Uterus (tissue), 4 donors: ENCODE data around the gene OLIG2. TPM values are rescaled to one million over a fixed set of nuclear protein-coding genes. Genes with fewer than 3 reads are reported as not detected.

Source experiments
- DNase-seq, 2 donors: peaks; one replicate each; pipeline ENCODE4 v3.0.0-alpha.2; 2019 to 2020
- H3K27ac ChIP-seq, 2 donors: fragments of 200-600 bp; sonication (generic); 1 replicate in 1 of 2; 2 replicates in 1 of 2; pipeline ENCODE4 v1.5.1; 2016 to 2018
- H3K27me3 ChIP-seq, 2 donors: fragments of 200-600 bp; sonication (generic); one replicate each; pipeline ENCODE4 v1.5.1; 2018 to 2019; ENCODE audit warnings: control low read depth in 1 of 2
- H3K36me3 ChIP-seq, 2 donors: fragments of 200-600 bp; sonication (generic); one replicate each; pipeline ENCODE4 v1.5.1; 2019; ENCODE audit warnings: control low read depth in 1 of 2
- H3K4me1 ChIP-seq, 2 donors: fragments of 200-600 bp; sonication (generic); one replicate each; pipeline ENCODE4 v1.5.1; 2018 to 2019; ENCODE audit warnings: control low read depth in 1 of 2
- H3K4me3 ChIP-seq, 2 donors: fragments of 200-600 bp; sonication (generic); 1 replicate in 1 of 2; 2 replicates in 1 of 2; pipeline ENCODE4 v1.5.1; 2018 to 2019; ENCODE audit warnings: mild to moderate bottlenecking in 1 of 2
- H3K9me3 ChIP-seq, 2 donors: fragments of 200-600 bp; sonication (generic); one replicate each; pipeline ENCODE4 v1.5.1; 2019; ENCODE audit warnings: control low read depth in 1 of 2
- CTCF ChIP-seq, 4 experiments: fragments of 200-600 bp in 2 of 4; fragments of 450-650 bp in 2 of 4; sonication (generic) in 2 of 4; IDR thresholded peaks; one replicate each; pipeline ENCODE4 v1.5.1; 2016 to 2019; ENCODE audit warnings: antibody characterized with exemption in 4 of 4, mild to moderate bottlenecking in 2 of 4, moderate library complexity in 1 of 4
- POLR2A ChIP-seq, 2 donors: fragments of 450-650 bp; IDR thresholded peaks; one replicate each; pipeline ENCODE4 v1.6.1; 2016; ENCODE audit warnings: antibody characterized with exemption in 2 of 2, mild to moderate bottlenecking in 1 of 2, moderate library complexity in 1 of 2
- intact Hi-C: fragments of 100-400 bp; cut with DNase I; formaldehyde crosslinking; loops from one replicate; pipeline ENCODE4 v1.15.1; 2023; ENCODE audit warnings: low total_unique reads
- total RNA-seq, 4 donors: library from RNA; depleted of rRNA in 3 of 4; stranded (reverse); fragments of >200 nt in 3 of 4; gene quantifications; one replicate each; pipeline versions ENCODE4 v1.1.0 to v1.2.4, GENCODE V29; 2014 to 2023
- donor health status: DM: yes; HTN: yes; CAD: no.

The OLIG2 gene
- total RNA-seq, 4 donors from 2014 or later = not detected

GRCh38 chr21:33025106-33025488, 638 bp upstream of the OLIG2 start:
- DNase-seq = no peak
- H3K9me3 ChIP-seq = no peaks in the 10 kb centered on the region
- H3K36me3 ChIP-seq = no peaks in the 10 kb centered on the region
- no peak overlapping the region for H3K27ac ChIP-seq
- intact Hi-C loops = no loop called here
- no peak for TF ChIP-seq CTCF (IDR thresholded peaks at IDR 0.05)
- TF ChIP-seq POLR2A (IDR thresholded peaks at IDR 0.05) = no peak
- H3K27me3 ChIP-seq = peaks cover 0 to 92% of the 10 kb centered on the region in 2 donors
- no peak overlapping the region for H3K4me3 ChIP-seq
- peaks cover 0 to 23% of the 10 kb centered on the region in 2 donors for H3K4me1 ChIP-seq

- Histone ChIP-seq H3K4me3 (no peak overlapping the region), H3K4me1 (peaks cover 0 to 23% of the 10 kb centered on the region in 2 donors), H3K9me3 (no peaks in the 10 kb centered on the region), H3K27me3 (peaks cover 0 to 92% of the 10 kb centered on the region in 2 donors), H3K27ac (no peak overlapping the region), H3K36me3 (no peaks in the 10 kb centered on the region)
- DNase-seq = no peak
- intact Hi-C loops = no loop called here
- TF ChIP-seq POLR2A (IDR thresholded peaks at IDR 0.05) (no peak), CTCF (IDR thresholded peaks at IDR 0.05) (no peak)
These were observed 716 bp downstream of the OLIG2 start for GRCh38 chr21:33026443-33026858.

GRCh38 chr21:33026878-33027400, 1.2 kb downstream of the OLIG2 start:
- DNase-seq = no peak
- H3K27ac ChIP-seq = no peak overlapping the region
- TF ChIP-seq POLR2A (IDR thresholded peaks at IDR 0.05) (no peak), CTCF (IDR thresholded peaks at IDR 0.05) (no peak)
- H3K27me3 ChIP-seq = peaks cover 0 to 91% of the 10 kb centered on the region in 2 donors
- no peaks in the 10 kb centered on the region for H3K36me3 ChIP-seq
- H3K9me3 ChIP-seq = no peaks in the 10 kb centered on the region
- intact Hi-C loops = no loop called here
- peaks cover 0 to 23% of the 10 kb centered on the region in 2 donors for H3K4me1 ChIP-seq
- no peak overlapping the region for H3K4me3 ChIP-seq

- no peak overlapping the region for H3K27ac ChIP-seq
- H3K4me3 ChIP-seq = no peak overlapping the region
- DNase-seq = no peak
- no peaks in the 10 kb centered on the region for H3K9me3 ChIP-seq
- H3K4me1 ChIP-seq = peaks cover 0 to 23% of the 10 kb centered on the region in 2 donors
- intact Hi-C loops = no loop called here
- TF ChIP-seq CTCF (IDR thresholded peaks at IDR 0.05) = no peak
- TF ChIP-seq POLR2A (IDR thresholded peaks at IDR 0.05) = no peak
- H3K27me3 ChIP-seq = peaks cover 0 to 84% of the 10 kb centered on the region in 2 donors
- no peaks in the 10 kb centered on the region for H3K36me3 ChIP-seq
These were observed 1.9 kb downstream of the OLIG2 start for GRCh38 chr21:33027401-33028286.

- DNase-seq = no peak
- intact Hi-C loops = no loop called here
- Histone ChIP-seq H3K36me3 (no peaks in the 10 kb centered on the region), H3K27ac (no peak overlapping the region), H3K9me3 (no peaks in the 10 kb centered on the region), H3K4me3 (no peak overlapping the region), H3K4me1 (peaks cover 0 to 21% of the 10 kb centered on the region in 2 donors), H3K27me3 (peaks cover 0 to 79% of the 10 kb centered on the region in 2 donors)
- TF ChIP-seq POLR2A (IDR thresholded peaks at IDR 0.05) = no peak
- TF ChIP-seq CTCF (IDR thresholded peaks at IDR 0.05) = no peak
These were observed 2.5 kb downstream of the OLIG2 start for GRCh38 chr21:33028287-33028670.
